NCI-H345 treated with DMSO at 0.1 percent for 48 hours (cell line): ENCODE results near the gene SPTBN4.
"Not testable (repeated sequence)": the region's sequence is repeated elsewhere in the genome, so short reads cannot be mapped to it uniquely, and the experiment has no call there.

Experiments used
- DNase-seq: peaks from one replicate; lab custom pipeline; 2025; ENCODE audit not compliant: unreplicated experiment; lab: John Stamatoyannopoulos, UW

SPTBN4 gene

GRCh38 chr19:40466985-40467734 is at the start of gene SPTBN4:
Gene SPTBN4, plus strand, starts transcription at chr19:40467001. Its CDS starts 5,621 bp downstream, at chr19:40472622.
- no peak for DNase-seq

GRCh38 chr19:40417643-40417981 is 49.2 kb upstream of the SPTBN4 start:
- DNase-seq = no peak

GRCh38 chr19:40418040-40418439 is 48.8 kb upstream of the SPTBN4 start:
- DNase-seq = no peak

DNA sequence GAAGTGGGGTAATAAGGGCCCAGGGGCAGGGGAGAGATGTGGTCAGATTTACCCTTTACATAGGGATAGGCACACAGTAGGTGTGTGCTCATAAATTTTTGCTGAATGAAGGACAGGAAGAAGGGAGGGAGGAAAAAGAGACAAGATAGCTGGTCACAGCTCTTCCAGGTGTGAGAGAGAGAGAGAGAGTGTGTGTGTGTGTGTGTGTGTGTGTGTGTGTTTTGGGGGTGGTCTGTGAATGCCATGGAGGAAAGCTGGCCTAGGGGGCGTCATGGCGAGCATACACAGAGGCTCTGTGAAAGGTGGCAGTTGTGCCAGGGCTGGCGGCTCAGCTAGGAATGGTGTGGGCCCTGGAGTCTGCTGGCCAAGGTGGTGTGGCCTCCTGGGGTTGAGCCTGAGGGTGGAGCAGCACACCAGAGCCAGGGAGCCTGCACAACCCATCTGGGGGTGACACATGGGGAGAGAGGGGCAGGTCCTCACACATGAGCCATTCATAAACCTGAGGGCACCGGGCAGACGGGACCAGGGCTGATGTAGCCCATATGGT is 47.7 kb upstream of the SPTBN4 start:
- no peak for DNase-seq

GRCh38 chr19:40419780-40420179 is 47.0 kb upstream of the SPTBN4 start:
- DNase-seq = no peak

- DNase-seq = no peak
These were observed 46.4 kb upstream of the SPTBN4 start for GRCh38 chr19:40420451-40420765.

GRCh38 chr19:40420766-40421765 is 45.7 kb upstream of the SPTBN4 start:
- peak; percentile 92 for DNase-seq

- DNase-seq = no peak
These were observed 44.6 kb upstream of the SPTBN4 start for GRCh38 chr19:40421993-40422747.

DNA sequence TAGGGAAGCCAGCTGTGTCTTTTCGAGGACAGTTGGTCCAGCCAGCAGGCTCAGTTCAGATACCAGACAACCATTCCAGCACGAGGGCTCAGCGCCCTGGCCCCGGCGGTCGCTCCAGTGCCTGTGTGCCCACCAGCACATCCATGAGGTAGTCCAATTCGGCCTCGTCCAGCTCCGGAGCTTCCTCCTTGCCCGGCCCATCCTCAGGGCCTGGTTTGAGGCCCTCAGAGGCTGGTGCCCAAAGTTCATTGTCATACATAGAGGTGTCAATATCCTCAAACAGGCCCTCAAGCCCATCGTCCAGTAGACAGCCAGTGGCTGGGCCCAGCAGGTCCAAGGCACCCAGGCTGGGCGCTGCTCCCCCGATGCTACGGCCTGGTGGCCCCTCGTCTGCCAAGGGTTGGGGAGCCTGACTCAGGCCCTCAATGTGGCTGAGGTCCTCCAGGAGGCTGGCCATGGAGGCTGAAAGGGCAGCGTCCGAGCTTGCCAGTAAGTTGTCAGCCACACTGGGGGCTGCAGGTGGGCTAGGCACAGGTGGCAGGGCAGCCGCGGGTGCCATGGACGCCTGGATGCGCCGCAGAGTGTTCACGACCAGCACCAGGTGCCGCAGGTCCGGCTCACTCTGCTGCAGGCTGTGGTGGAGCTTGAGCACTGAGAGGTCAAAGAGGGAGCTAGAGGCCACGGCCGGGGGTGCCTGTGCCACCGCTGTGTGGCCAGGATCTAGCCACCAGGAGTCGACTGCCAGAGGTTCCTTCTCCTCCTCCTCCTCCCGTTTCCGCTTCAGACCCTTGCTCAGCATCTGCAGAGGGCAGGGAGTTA is 43.8 kb upstream of the SPTBN4 start:
- no peak for DNase-seq

- no peak for DNase-seq
These were observed 42.9 kb upstream of the SPTBN4 start for GRCh38 chr19:40423938-40424337.

- no peak for DNase-seq
These were observed 42.0 kb upstream of the SPTBN4 start for GRCh38 chr19:40424637-40425449.

- peak; percentile 100 for DNase-seq
These were observed 41.1 kb upstream of the SPTBN4 start, which contains the start of gene SERTAD1 for GRCh38 chr19:40425450-40426287. Gene SERTAD1, minus strand, starts transcription at chr19:40425992. Its CDS starts 2,446 bp downstream, at chr19:40423546.

DNA sequence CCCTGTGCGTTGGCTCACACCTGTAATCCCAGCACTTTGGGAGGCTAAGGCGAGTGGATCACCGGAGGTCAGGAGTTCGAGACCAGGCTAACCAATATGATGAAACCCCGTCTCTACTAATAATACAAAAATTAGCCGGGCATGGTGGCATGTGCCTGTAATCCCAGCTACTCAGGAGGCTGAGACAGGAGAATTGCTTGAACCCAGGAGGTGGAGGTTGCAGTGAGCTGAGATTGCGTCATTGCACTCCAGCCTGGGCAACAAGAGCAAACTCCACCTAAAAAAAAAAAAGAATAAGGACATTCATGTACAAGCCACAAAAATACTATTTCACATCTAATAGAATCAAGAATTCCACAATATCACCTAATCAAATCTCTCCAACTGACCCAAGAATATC is 38.6 kb upstream of the SPTBN4 start:
- not testable (repeated sequence) for DNase-seq

- DNase-seq = not testable (repeated sequence)
These were observed 36.6 kb upstream of the SPTBN4 start for GRCh38 chr19:40430242-40430641.

DNA sequence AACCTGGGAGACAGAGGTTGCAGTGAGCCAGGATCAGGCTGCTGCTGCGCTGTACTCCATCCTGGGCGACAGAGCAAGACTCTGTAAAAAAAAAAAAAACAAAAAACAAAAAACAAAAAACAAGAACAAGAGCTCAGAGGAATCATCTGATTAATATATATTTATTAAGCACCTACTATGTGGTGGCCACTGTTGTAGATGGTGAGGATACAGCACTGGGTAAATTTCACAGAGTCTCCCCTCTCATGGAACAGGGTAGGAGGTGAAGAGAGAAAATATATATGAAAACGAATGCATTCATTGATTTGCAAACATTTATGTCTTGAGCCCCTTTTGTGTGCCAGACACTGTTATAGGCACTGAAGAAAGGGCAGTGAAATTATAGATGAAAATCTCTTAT is 35.1 kb upstream of the SPTBN4 start:
- DNase-seq = no peak

DNA sequence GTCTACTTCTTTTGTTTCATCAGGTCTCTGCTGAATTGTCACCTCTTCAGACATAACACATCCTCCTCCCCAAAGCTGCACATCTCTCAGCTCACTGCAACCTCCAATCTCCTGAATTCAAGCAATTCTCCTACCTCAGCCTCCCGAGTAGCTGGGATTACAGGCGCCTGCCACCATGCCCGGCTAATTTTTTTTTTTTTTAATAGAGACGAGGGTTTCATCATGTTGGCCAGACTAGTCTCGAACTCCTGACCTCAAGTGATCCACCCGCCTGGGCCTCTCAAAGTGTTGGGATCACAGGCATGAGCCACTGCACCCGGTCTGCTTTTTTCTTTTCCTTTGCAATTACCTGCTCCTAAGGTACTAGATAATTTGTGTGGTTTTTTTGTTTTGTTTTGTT is 34.0 kb upstream of the SPTBN4 start:
- DNase-seq = not testable (repeated sequence)

- DNase-seq = peak; percentile 77
These were observed 33.2 kb upstream of the SPTBN4 start for GRCh38 chr19:40433391-40434216.

- no peak for DNase-seq
These were observed 28.5 kb upstream of the SPTBN4 start for GRCh38 chr19:40438284-40438683.
